ENCODE data around the gene TMTC3.

TMTC3 gene

GRCh38 chr12:88142610-88142991 lies 494 bp downstream of the TMTC3 start:
- peak overlapping the region; percentile 59 for H3K27ac ChIP-seq (ENCODE audit: low read depth, low read length)
- no peaks in the 10 kb centered on the region for H3K27me3 ChIP-seq (ENCODE audit: control insufficient read depth, insufficient read depth, low read length)
- H3K4me3 ChIP-seq (ENCODE audit: low read length) = peak overlapping the region; percentile 90
- H3K4me1 ChIP-seq (ENCODE audit: control insufficient read depth, insufficient read depth, low read length) = peaks cover 3% of the 10 kb centered on the region
- peak overlapping the region; percentile 58 for H3K9ac ChIP-seq (ENCODE audit: low read length)
- H3K36me3 ChIP-seq (ENCODE audit: control insufficient read depth, insufficient read depth, low read length) = no peaks in the 10 kb centered on the region

- no peaks in the 10 kb centered on the region for H3K36me3 ChIP-seq (ENCODE audit: control insufficient read depth, insufficient read depth, low read length)
- H3K4me3 ChIP-seq (ENCODE audit: low read length) = no peak overlapping the region
- no peak overlapping the region for H3K27ac ChIP-seq (ENCODE audit: low read depth, low read length)
- no peak overlapping the region for H3K9ac ChIP-seq (ENCODE audit: low read length)
- H3K27me3 ChIP-seq (ENCODE audit: control insufficient read depth, insufficient read depth, low read length) = no peaks in the 10 kb centered on the region
- peaks cover 3% of the 10 kb centered on the region for H3K4me1 ChIP-seq (ENCODE audit: control insufficient read depth, insufficient read depth, low read length)
Measured at GRCh38 chr12:88144037-88144436, 1.9 kb downstream of the TMTC3 start.

- no peak overlapping the region for H3K4me3 ChIP-seq (ENCODE audit: low read length)
- no peak overlapping the region for H3K27ac ChIP-seq (ENCODE audit: low read depth, low read length)
- H3K36me3 ChIP-seq (ENCODE audit: control insufficient read depth, insufficient read depth, low read length) = no peaks in the 10 kb centered on the region
- H3K4me1 ChIP-seq (ENCODE audit: control insufficient read depth, insufficient read depth, low read length) = peaks cover 3% of the 10 kb centered on the region
- no peaks in the 10 kb centered on the region for H3K27me3 ChIP-seq (ENCODE audit: control insufficient read depth, insufficient read depth, low read length)
- H3K9ac ChIP-seq (ENCODE audit: low read length) = no peak overlapping the region
Measured at GRCh38 chr12:88144546-88145468, 2.7 kb downstream of the TMTC3 start.

GRCh38 chr12:88145567-88146505 lies 3.7 kb downstream of the TMTC3 start:
- Histone ChIP-seq H3K27me3 (ENCODE audit: control insufficient read depth, insufficient read depth, low read length) (no peaks in the 10 kb centered on the region), H3K9ac (ENCODE audit: low read length) (no peak overlapping the region)

GRCh38 chr12:88150063-88150462 lies 8.0 kb downstream of the TMTC3 start:
- no peaks in the 10 kb centered on the region for H3K27me3 ChIP-seq (ENCODE audit: control insufficient read depth, insufficient read depth, low read length)

More at GRCh38 chr12:88145567-88146505, 3.7 kb downstream of the TMTC3 start:
- Histone ChIP-seq H3K36me3 (ENCODE audit: control insufficient read depth, insufficient read depth, low read length) (no peaks in the 10 kb centered on the region), H3K4me1 (ENCODE audit: control insufficient read depth, insufficient read depth, low read length) (peaks cover 3% of the 10 kb centered on the region), H3K27ac (ENCODE audit: low read depth, low read length) (no peak overlapping the region), H3K4me3 (ENCODE audit: low read length) (no peak overlapping the region)

GRCh38 chr12:88153959-88154358 lies 11.9 kb downstream of the TMTC3 start:
- Histone ChIP-seq H3K27me3 (ENCODE audit: control insufficient read depth, insufficient read depth, low read length) (no peaks in the 10 kb centered on the region), H3K36me3 (ENCODE audit: control insufficient read depth, insufficient read depth, low read length) (no peaks in the 10 kb centered on the region), H3K4me1 (ENCODE audit: control insufficient read depth, insufficient read depth, low read length) (no peaks in the 10 kb centered on the region), H3K4me3 (ENCODE audit: low read length) (no peak overlapping the region), H3K27ac (ENCODE audit: low read depth, low read length) (no peak overlapping the region), H3K9ac (ENCODE audit: low read length) (no peak overlapping the region)

More at GRCh38 chr12:88150063-88150462, 8.0 kb downstream of the TMTC3 start:
- no peak overlapping the region for H3K4me3 ChIP-seq (ENCODE audit: low read length)
- H3K9ac ChIP-seq (ENCODE audit: low read length) = no peak overlapping the region
- no peak overlapping the region for H3K27ac ChIP-seq (ENCODE audit: low read depth, low read length)
- H3K4me1 ChIP-seq (ENCODE audit: control insufficient read depth, insufficient read depth, low read length) = no peaks in the 10 kb centered on the region
- H3K36me3 ChIP-seq (ENCODE audit: control insufficient read depth, insufficient read depth, low read length) = no peaks in the 10 kb centered on the region

GRCh38 chr12:88156075-88156654 lies 14.1 kb downstream of the TMTC3 start:
- no peaks in the 10 kb centered on the region for H3K27me3 ChIP-seq (ENCODE audit: control insufficient read depth, insufficient read depth, low read length)
- no peaks in the 10 kb centered on the region for H3K4me1 ChIP-seq (ENCODE audit: control insufficient read depth, insufficient read depth, low read length)
- H3K36me3 ChIP-seq (ENCODE audit: control insufficient read depth, insufficient read depth, low read length) = peaks cover 6% of the 10 kb centered on the region
- H3K9ac ChIP-seq (ENCODE audit: low read length) = no peak overlapping the region
- H3K27ac ChIP-seq (ENCODE audit: low read depth, low read length) = no peak overlapping the region
- no peak overlapping the region for H3K4me3 ChIP-seq (ENCODE audit: low read length)

- no peak overlapping the region for H3K9ac ChIP-seq (ENCODE audit: low read length)
- no peak overlapping the region for H3K27ac ChIP-seq (ENCODE audit: low read depth, low read length)
- H3K36me3 ChIP-seq (ENCODE audit: control insufficient read depth, insufficient read depth, low read length) = peaks cover 9% of the 10 kb centered on the region
- no peaks in the 10 kb centered on the region for H3K4me1 ChIP-seq (ENCODE audit: control insufficient read depth, insufficient read depth, low read length)
- no peak overlapping the region for H3K4me3 ChIP-seq (ENCODE audit: low read length)
- H3K27me3 ChIP-seq (ENCODE audit: control insufficient read depth, insufficient read depth, low read length) = no peaks in the 10 kb centered on the region
Measured at GRCh38 chr12:88163371-88163770, 21.3 kb downstream of the TMTC3 start.

GRCh38 chr12:88166179-88166578 lies 24.1 kb downstream of the TMTC3 start:
- H3K27me3 ChIP-seq (ENCODE audit: control insufficient read depth, insufficient read depth, low read length) = no peaks in the 10 kb centered on the region
- no peak overlapping the region for H3K4me3 ChIP-seq (ENCODE audit: low read length)
- no peaks in the 10 kb centered on the region for H3K4me1 ChIP-seq (ENCODE audit: control insufficient read depth, insufficient read depth, low read length)
- no peak overlapping the region for H3K27ac ChIP-seq (ENCODE audit: low read depth, low read length)
- H3K36me3 ChIP-seq (ENCODE audit: control insufficient read depth, insufficient read depth, low read length) = peaks cover 3% of the 10 kb centered on the region
- no peak overlapping the region for H3K9ac ChIP-seq (ENCODE audit: low read length)

GRCh38 chr12:88167384-88167783 lies 25.3 kb downstream of the TMTC3 start:
- Histone ChIP-seq H3K36me3 (ENCODE audit: control insufficient read depth, insufficient read depth, low read length) (peaks cover 2% of the 10 kb centered on the region), H3K4me3 (ENCODE audit: low read length) (no peak overlapping the region)

GRCh38 chr12:88172844-88173407 lies 30.8 kb downstream of the TMTC3 start:
- H3K27me3 ChIP-seq (ENCODE audit: control insufficient read depth, insufficient read depth, low read length) = no peaks in the 10 kb centered on the region
- H3K4me1 ChIP-seq (ENCODE audit: control insufficient read depth, insufficient read depth, low read length) = no peaks in the 10 kb centered on the region
- no peak overlapping the region for H3K9ac ChIP-seq (ENCODE audit: low read length)
- no peak overlapping the region for H3K27ac ChIP-seq (ENCODE audit: low read depth, low read length)
- no peaks in the 10 kb centered on the region for H3K36me3 ChIP-seq (ENCODE audit: control insufficient read depth, insufficient read depth, low read length)
- no peak overlapping the region for H3K4me3 ChIP-seq (ENCODE audit: low read length)

More at GRCh38 chr12:88167384-88167783, 25.3 kb downstream of the TMTC3 start:
- no peak overlapping the region for H3K9ac ChIP-seq (ENCODE audit: low read length)
- H3K27ac ChIP-seq (ENCODE audit: low read depth, low read length) = no peak overlapping the region
- H3K27me3 ChIP-seq (ENCODE audit: control insufficient read depth, insufficient read depth, low read length) = no peaks in the 10 kb centered on the region
- H3K4me1 ChIP-seq (ENCODE audit: control insufficient read depth, insufficient read depth, low read length) = no peaks in the 10 kb centered on the region

- H3K27ac ChIP-seq (ENCODE audit: low read depth, low read length) = no peak overlapping the region
- H3K4me1 ChIP-seq (ENCODE audit: control insufficient read depth, insufficient read depth, low read length) = no peaks in the 10 kb centered on the region
- no peaks in the 10 kb centered on the region for H3K27me3 ChIP-seq (ENCODE audit: control insufficient read depth, insufficient read depth, low read length)
- no peak overlapping the region for H3K4me3 ChIP-seq (ENCODE audit: low read length)
- no peak overlapping the region for H3K9ac ChIP-seq (ENCODE audit: low read length)
- peaks cover 6% of the 10 kb centered on the region for H3K36me3 ChIP-seq (ENCODE audit: control insufficient read depth, insufficient read depth, low read length)
Measured at GRCh38 chr12:88175544-88175943, 33.4 kb downstream of the TMTC3 start.

All from rectal smooth muscle tissue (tissue), 1 donor.